HG03439 (cell line): ENCODE results near the gene C5orf52.
"Not testable (repeated sequence)": the region's sequence is repeated elsewhere in the genome, so short reads cannot be mapped to it uniquely, and the experiment has no call there.

ENCODE experiments used
- ATAC-seq: cut with Tn5 transposase; IDR thresholded peaks from one replicate; pipeline ENCODE4 v1.9.1; 2021; ENCODE audit warnings: mild to moderate bottlenecking, moderate library complexity; ENCODE audit not compliant: unreplicated experiment

C5orf52 gene

DNA sequence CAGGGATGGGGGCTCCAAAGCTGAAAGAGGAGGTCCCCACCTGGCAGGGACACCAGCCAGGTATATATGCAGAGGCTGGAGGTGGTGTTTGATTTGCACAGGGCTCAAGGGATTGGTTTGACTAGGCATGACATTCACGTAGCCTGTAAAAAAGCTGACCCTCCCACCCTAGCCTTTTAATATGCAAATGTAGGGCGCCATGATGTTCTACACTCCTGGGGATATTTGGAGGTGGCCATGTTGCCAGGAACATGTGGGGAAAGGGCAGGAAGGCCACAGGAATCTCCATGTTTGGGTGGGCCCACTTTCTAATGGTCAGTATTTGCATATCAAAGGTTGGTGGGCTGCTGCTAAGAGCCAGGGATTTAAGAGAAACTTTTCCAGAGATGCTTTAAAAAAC lies 47.9 kb downstream of the C5orf52 start:
- ATAC-seq, result no peak

DNA sequence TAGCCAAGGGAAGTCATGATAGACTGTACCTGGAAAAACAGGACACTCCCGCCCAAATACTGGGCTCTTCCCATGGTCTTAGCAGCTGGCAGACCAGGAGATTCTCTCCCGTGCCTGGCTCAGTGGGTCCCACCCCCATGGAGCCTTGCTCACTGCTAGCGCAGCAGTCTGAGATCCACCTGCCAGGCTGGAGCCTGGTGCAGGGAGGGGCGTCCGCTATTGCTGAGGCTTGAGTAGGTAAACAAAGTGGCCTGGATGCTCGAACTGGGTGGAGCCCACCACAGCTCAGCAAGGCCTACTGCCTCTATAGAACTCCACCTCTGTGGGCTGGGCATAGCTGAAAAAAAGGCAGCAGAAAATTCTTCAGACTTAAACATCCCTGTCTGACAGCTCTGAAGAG lies 49.8 kb downstream of the C5orf52 start:
- ATAC-seq, result no peak

DNA sequence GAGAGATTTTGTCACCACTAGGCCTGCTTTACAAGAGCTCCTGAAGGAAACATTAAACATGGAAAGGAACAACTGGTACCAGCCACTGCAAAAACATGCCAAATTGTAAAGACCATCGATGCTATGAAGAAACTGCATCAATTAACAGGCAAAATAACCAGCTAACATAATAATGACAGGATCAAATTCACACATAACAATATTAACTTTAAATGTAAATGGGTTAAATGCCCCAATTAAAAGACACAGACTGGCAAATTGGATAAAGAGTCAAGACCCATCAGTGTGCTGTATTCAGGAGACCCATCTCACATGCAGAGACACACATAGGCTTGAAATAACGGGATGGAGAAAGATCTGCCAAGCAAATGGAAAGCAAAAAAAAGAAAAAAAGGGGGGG lies 51.6 kb downstream of the C5orf52 start:
- not testable (repeated sequence) for ATAC-seq

DNA sequence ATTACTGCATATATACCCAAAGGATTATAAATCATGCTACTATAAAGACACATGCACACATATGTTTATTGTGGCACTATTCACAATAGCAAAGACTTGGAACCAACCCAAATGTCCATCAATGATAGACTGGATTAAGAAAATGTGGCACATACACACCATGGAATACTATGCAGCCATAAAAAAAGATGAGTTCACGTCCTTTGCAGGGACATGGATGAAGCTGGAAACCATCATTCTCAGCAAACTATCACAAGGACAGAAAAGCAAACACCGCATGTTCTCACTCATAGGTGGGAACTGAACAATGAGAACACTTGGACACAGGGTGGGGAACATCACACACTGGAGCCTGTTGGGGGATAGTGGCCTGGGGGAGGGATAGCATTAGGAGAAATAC lies 55.3 kb downstream of the C5orf52 start:
- not testable (repeated sequence) for ATAC-seq

DNA sequence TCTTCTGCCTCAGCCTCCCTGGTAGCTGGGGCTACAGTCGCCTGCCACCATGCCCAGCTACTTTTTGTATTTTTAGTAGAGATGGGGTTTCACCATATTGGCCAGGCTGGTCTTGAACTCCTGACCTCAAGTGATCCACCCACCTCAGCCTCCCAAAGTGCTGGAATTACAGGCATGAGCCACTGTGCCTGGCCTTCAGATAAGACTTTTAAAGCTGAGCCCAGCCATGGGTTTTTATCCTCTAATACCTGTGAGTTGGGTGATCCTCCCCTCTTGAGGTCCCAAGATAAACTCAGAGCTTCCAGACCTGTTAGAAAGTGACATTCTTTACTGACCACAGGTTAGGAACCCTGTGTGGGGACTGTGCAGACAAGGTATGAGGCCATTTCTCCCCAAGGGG lies 56.5 kb downstream of the C5orf52 start:
- ATAC-seq, result not testable (repeated sequence)
